HCT116 (cell line): ENCODE data around the gene PDE4D.

ENCODE experiments used
- CEBPB ChIP-seq: IDR thresholded peaks from 2 replicates; pipeline ENCODE4 v1.6.1; 2012; ENCODE audit warnings: low read depth
- EZH2 ChIP-seq: fragments of 200-600 bp; sonication (generic); IDR thresholded peaks from 2 replicates; pipeline ENCODE4 v1.6.1; 2017; ENCODE audit warnings: antibody characterized with exemption, mixed run types
- EZH2phosphoT487 ChIP-seq: fragments of 200-600 bp; IDR thresholded peaks from 2 replicates; pipeline ENCODE4 v1.6.1; 2018; ENCODE audit warnings: antibody characterized with exemption, borderline replicate concordance
- JUND ChIP-seq: IDR thresholded peaks from 2 replicates; pipeline ENCODE4 v1.6.1; 2012
- MAX ChIP-seq: IDR thresholded peaks from 2 replicates; pipeline ENCODE4 v1.6.1; 2012
- POLR2A ChIP-seq: IDR thresholded peaks from 2 replicates; pipeline ENCODE4 v1.7.0; 2011; ENCODE audit warnings: borderline replicate concordance; ENCODE audit not compliant: insufficient read depth, insufficient read length; ENCODE audit errors: extremely low read depth
- SIN3A ChIP-seq: IDR thresholded peaks from 2 replicates; pipeline ENCODE4 v1.6.1; 2012; ENCODE audit warnings: low read depth
- SP1 ChIP-seq: IDR thresholded peaks from 2 replicates; pipeline ENCODE4 v1.6.1; 2012; ENCODE audit warnings: low read depth
- YY1 ChIP-seq: IDR thresholded peaks from 2 replicates; pipeline ENCODE4 v1.6.1; 2011; ENCODE audit warnings: low read length, low read depth, moderate library complexity, mild to moderate bottlenecking; ENCODE audit not compliant: insufficient replicate concordance; ENCODE audit errors: extremely low read depth
- ZNF274 ChIP-seq: fragments of 200-500 bp; sonication (Bioruptor generic); IDR thresholded peaks from 2 replicates; pipeline ENCODE4 v1.6.1; 2014; ENCODE audit warnings: mild to moderate bottlenecking, low read depth, low read length, inconsistent platforms
- TF ChIP-seq, protein P1 (sequence below), 3 experiments: fragments of 200-600 bp in 1 of 3; sonication (generic) in 1 of 3; IDR thresholded peaks in 2 of 3; conservative IDR thresholded peaks in 1 of 3; 2 replicates each; pipeline ENCODE4 v1.5.1; 2012 to 2017; ENCODE audit warnings: low read depth in 2 of 3, low read length in 2 of 3, antibody characterized with exemption in 1 of 3, borderline replicate concordance in 1 of 3, control low read depth in 1 of 3, mild to moderate bottlenecking in 1 of 3, mixed read lengths in 1 of 3, mixed run types in 1 of 3, moderate library complexity in 1 of 3; ENCODE audit not compliant: insufficient read depth in 1 of 3
- TF ChIP-seq, protein P2 (sequence below): IDR thresholded peaks from 2 replicates; pipeline ENCODE4 v1.6.1; 2012; ENCODE audit warnings: low read depth

DNA sequence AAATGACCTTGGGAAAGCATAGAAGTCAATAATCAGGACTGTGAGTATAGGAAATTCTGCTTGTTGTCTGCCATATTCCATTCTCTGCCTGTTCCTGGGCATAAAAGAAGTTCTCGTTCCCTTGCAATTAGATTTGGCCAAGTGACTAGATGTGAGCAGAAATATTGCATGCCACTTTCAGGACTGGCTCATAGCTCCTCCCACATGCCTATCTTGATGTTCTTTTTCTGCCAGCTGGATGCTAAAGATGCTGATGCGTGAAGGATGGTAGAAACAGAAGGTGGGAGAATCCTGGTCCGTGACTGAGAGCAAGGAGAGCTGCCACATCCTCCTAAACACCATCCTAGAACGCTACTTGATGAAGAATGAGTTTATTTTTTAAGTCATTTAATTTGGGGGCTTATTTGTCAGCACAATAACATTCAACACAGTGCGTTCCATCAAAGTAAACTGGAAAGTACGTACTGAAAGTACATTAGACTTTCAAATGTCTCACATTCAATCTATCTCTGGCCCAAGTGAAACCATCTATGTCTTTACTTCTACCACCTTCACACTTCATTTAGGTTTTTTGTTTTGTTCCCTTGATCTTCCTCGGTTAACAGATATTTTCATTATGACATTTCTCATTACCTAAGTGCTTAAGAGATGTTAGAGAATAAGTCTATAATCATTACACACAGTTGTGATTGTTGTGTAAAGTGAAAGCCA lies 662.1 kb downstream of the PDE4D start:
- TF ChIP-seq, protein P1, sequence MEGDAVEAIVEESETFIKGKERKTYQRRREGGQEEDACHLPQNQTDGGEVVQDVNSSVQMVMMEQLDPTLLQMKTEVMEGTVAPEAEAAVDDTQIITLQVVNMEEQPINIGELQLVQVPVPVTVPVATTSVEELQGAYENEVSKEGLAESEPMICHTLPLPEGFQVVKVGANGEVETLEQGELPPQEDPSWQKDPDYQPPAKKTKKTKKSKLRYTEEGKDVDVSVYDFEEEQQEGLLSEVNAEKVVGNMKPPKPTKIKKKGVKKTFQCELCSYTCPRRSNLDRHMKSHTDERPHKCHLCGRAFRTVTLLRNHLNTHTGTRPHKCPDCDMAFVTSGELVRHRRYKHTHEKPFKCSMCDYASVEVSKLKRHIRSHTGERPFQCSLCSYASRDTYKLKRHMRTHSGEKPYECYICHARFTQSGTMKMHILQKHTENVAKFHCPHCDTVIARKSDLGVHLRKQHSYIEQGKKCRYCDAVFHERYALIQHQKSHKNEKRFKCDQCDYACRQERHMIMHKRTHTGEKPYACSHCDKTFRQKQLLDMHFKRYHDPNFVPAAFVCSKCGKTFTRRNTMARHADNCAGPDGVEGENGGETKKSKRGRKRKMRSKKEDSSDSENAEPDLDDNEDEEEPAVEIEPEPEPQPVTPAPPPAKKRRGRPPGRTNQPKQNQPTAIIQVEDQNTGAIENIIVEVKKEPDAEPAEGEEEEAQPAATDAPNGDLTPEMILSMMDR (IDR thresholded peaks at IDR 0.05 in 2 of 3, conservative IDR thresholded peaks at IDR 0.05 in 1 of 3; ENCODE audit: borderline replicate concordance in 1 of 3, insufficient read depth in 1 of 3, low read depth in 2 of 3, low read length in 2 of 3): no peak
- no peak for TF ChIP-seq EZH2
- no peak for TF ChIP-seq EZH2phosphoT487
- TF ChIP-seq, protein P2, sequence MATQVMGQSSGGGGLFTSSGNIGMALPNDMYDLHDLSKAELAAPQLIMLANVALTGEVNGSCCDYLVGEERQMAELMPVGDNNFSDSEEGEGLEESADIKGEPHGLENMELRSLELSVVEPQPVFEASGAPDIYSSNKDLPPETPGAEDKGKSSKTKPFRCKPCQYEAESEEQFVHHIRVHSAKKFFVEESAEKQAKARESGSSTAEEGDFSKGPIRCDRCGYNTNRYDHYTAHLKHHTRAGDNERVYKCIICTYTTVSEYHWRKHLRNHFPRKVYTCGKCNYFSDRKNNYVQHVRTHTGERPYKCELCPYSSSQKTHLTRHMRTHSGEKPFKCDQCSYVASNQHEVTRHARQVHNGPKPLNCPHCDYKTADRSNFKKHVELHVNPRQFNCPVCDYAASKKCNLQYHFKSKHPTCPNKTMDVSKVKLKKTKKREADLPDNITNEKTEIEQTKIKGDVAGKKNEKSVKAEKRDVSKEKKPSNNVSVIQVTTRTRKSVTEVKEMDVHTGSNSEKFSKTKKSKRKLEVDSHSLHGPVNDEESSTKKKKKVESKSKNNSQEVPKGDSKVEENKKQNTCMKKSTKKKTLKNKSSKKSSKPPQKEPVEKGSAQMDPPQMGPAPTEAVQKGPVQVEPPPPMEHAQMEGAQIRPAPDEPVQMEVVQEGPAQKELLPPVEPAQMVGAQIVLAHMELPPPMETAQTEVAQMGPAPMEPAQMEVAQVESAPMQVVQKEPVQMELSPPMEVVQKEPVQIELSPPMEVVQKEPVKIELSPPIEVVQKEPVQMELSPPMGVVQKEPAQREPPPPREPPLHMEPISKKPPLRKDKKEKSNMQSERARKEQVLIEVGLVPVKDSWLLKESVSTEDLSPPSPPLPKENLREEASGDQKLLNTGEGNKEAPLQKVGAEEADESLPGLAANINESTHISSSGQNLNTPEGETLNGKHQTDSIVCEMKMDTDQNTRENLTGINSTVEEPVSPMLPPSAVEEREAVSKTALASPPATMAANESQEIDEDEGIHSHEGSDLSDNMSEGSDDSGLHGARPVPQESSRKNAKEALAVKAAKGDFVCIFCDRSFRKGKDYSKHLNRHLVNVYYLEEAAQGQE: no peak
- TF ChIP-seq CEBPB: no peak
- no peak for TF ChIP-seq SIN3A
- TF ChIP-seq POLR2A: no peak
- TF ChIP-seq YY1: no peak
- no peak for TF ChIP-seq SP1
- no peak for TF ChIP-seq MAX
- TF ChIP-seq JUND: no peak
- no peak for TF ChIP-seq ZNF274
